ENCODE results near the gene IGSF1.

GRCh38 chrX:131237363-131237762 is 51.7 kb downstream of the IGSF1 start:
- TF ChIP-seq CTCF (IDR thresholded peaks at IDR 0.05) (no peak), POLR2A (IDR thresholded peaks at IDR 0.05) (no peak), EP300 (IDR thresholded peaks at IDR 0.05; ENCODE audit: low read depth) (no peak)

All from transverse colon (tissue), 3 donors.